ENCODE measurements around the gene CYRIA. TPM values are rescaled to one million over a fixed set of nuclear protein-coding genes. Genes with fewer than 3 reads are reported as not detected.
A peak's percentile ranks its signal among the peaks of the same experiment; 100 is the strongest.

The CYRIA gene
- total RNA-seq, 1 donor from 2014 or later = 2.1 TPM

DNA sequence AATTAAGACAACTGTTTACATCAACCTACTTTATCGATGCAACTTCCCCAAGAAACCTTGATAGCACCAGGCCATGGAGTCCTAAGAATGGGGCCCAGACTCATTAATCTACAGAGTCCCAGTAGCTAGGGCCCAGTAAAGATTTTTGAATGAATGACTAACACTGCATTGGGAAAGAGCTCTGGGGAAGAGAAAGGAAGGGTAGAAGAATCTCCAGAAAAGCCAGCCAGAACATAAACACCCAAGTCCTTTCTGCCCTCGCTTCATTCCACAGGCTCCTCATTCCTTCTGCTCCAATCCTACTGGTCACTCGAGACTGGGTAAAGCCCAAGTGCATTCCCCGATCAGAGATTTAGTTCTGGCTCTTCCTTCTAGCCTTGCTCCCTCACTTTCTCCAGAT, 44.3 kb downstream of the CYRIA start:
- Mint-ChIP-seq H3K27ac (ENCODE audit: unreplicated experiment) (no peak overlapping the region), H3K4me1 (ENCODE audit: low read depth) (peaks cover 24% of the 10 kb centered on the region), H3K27me3 (ENCODE audit: low read depth) (peaks cover 1% of the 10 kb centered on the region), H3K36me3 (ENCODE audit: low read depth) (peaks cover 1% of the 10 kb centered on the region), H3K4me3 (ENCODE audit: unreplicated experiment) (no peak overlapping the region), H3K9me3 (ENCODE audit: low read depth) (no peaks in the 10 kb centered on the region)
- DNase-seq (ENCODE audit: low spot score) = no peak
- TF ChIP-seq, protein P1, sequence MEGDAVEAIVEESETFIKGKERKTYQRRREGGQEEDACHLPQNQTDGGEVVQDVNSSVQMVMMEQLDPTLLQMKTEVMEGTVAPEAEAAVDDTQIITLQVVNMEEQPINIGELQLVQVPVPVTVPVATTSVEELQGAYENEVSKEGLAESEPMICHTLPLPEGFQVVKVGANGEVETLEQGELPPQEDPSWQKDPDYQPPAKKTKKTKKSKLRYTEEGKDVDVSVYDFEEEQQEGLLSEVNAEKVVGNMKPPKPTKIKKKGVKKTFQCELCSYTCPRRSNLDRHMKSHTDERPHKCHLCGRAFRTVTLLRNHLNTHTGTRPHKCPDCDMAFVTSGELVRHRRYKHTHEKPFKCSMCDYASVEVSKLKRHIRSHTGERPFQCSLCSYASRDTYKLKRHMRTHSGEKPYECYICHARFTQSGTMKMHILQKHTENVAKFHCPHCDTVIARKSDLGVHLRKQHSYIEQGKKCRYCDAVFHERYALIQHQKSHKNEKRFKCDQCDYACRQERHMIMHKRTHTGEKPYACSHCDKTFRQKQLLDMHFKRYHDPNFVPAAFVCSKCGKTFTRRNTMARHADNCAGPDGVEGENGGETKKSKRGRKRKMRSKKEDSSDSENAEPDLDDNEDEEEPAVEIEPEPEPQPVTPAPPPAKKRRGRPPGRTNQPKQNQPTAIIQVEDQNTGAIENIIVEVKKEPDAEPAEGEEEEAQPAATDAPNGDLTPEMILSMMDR (IDR thresholded peaks at IDR 0.05) = no peak

DNA sequence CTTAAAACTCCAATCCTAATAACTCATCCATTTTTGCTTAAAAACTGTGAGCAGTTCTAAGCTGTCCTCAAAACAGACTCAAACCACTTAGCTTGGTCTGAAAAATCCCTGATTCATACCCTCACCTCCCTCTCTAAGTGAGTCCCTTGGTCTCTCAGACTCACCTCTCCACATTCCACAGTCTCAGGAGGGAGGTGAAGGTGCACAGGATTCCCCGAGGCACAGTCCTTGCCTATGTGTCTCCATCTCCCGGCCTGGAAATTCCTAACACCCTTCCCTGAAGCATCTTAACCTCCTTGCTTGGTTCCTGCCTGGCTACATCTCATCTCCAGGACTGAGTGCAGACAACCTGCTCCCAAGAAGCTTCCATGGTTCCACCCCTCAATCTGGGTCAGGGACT, 45.0 kb downstream of the CYRIA start:
- Mint-ChIP-seq H3K27me3 (ENCODE audit: low read depth) (peaks cover 7% of the 10 kb centered on the region), H3K36me3 (ENCODE audit: low read depth) (peaks cover 3% of the 10 kb centered on the region), H3K4me1 (ENCODE audit: low read depth) (peaks cover 23% of the 10 kb centered on the region), H3K9me3 (ENCODE audit: low read depth) (no peaks in the 10 kb centered on the region), H3K27ac (ENCODE audit: unreplicated experiment) (no peak overlapping the region), H3K4me3 (ENCODE audit: unreplicated experiment) (no peak overlapping the region)
- TF ChIP-seq, protein P1 (IDR thresholded peaks at IDR 0.05) = no peak
- DNase-seq (ENCODE audit: low spot score) = no peak

DNA sequence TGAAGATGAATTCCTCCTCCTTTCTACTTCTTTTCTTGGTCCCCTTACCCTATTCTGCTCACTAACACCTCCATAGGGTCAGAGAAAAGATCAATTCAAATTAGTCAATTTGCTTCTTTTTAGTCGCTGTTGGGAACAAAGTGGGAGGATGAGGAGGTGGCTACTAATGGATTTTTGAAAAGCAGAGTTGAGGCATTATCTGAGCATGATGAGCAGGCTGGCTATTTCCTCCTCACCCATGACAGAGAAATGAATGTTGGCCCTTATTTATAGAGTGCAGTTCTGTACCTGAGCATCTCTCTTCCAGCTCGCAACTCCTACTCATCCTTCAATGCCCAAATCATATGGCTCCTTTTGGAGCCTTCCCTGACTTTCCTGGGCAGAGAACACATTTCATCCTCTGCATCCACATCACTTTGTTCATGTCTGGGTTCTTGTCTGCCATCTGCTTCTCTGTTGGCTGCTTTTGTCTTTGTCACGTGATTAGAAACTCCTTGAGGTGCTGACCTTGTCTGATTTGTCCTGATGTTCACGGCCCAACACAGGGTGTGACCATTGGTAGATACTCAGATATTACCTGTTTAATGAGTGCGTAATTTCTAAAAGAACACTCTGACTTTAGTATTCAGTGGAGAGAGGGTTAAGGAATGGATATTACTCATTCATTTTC, 45.9 kb downstream of the CYRIA start:
- H3K9me3 Mint-ChIP-seq (ENCODE audit: low read depth) = no peaks in the 10 kb centered on the region

DNA sequence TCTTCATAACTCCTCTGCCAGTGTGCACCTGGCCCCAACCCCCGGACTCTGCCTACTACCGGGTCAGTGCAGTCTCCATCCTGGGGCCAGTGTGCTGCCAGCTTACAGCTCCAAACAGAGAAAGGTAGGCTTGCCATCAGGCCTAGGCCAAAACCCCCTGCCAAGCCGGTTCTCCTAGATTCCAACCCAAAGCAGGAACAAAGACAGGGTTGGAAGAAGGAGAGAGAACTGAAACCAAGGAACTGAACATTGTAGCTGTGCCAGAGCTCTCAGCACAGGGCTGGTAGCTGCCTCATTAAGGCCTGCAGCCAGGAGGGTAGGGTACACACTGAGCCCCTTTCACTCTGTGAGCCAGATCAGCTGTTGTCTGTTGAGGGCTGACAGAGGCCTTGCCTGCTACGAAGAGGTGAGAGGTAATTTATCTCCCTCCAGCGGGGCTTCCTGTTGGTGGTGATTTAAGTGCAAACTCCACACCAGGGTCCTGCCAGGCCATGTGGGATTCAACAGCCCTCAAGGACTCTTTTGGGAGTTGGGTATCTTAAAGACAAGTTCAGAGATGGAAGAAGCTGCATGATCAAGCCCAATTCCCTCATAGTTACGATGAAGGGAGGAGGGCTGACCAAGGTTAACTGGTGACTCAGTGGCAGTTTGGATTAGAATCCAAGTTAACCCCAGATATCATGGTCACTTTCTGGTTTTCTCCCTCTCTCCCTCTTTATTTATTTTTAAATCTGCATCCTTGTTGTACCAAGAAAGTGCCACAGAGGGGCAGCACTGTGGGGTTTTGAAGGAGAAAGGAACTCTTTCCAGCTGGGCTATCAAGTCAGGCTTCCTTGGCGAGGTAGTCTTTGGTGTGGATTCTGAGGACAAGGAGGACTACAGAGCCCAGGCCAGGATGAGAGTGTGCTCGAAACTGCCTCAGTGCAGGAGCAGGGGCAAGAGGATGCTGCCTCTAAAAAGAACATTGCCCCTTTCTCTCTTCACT, 48.1 kb downstream of the CYRIA start:
- Mint-ChIP-seq H3K27ac (ENCODE audit: unreplicated experiment) (no peak overlapping the region), H3K4me1 (ENCODE audit: low read depth) (no peaks in the 10 kb centered on the region), H3K4me3 (ENCODE audit: unreplicated experiment) (no peak overlapping the region), H3K9me3 (ENCODE audit: low read depth) (no peaks in the 10 kb centered on the region), H3K36me3 (ENCODE audit: low read depth) (peaks cover 3% of the 10 kb centered on the region), H3K27me3 (ENCODE audit: low read depth) (peaks cover 25% of the 10 kb centered on the region)
- no peak for DNase-seq (ENCODE audit: low spot score)
- TF ChIP-seq, protein P1 (IDR thresholded peaks at IDR 0.05) = peak; percentile 80

More for the DNA sequence above, 45.9 kb downstream of the CYRIA start:
- TF ChIP-seq, protein P1 (IDR thresholded peaks at IDR 0.05) = no peak
- Mint-ChIP-seq H3K27ac (ENCODE audit: unreplicated experiment) (no peak overlapping the region), H3K4me1 (ENCODE audit: low read depth) (peaks cover 15% of the 10 kb centered on the region), H3K36me3 (ENCODE audit: low read depth) (peaks cover 3% of the 10 kb centered on the region), H3K4me3 (ENCODE audit: unreplicated experiment) (no peak overlapping the region), H3K27me3 (ENCODE audit: low read depth) (peaks cover 15% of the 10 kb centered on the region)
- no peak for DNase-seq (ENCODE audit: low spot score)

Measured in chondrocyte (in vitro differentiated cells).